HepG2 (cell line): Measurements from ENCODE around the gene BLOC1S4. TPM values are rescaled to one million over a fixed set of nuclear protein-coding genes. Genes with fewer than 3 reads are reported as not detected.

Experiments
- AHR ChIP-seq: IDR thresholded peaks from 2 replicates; pipeline ENCODE4 v1.6.1; 2018; ENCODE audit warnings: missing genetic modification reagents, missing compliant biosample characterization
- CBX5 ChIP-seq: sonication (generic); formaldehyde crosslinking; IDR thresholded peaks from 2 replicates; pipeline ENCODE4 v1.4.0; 2020; ENCODE audit warnings: missing genetic modification reagents, borderline replicate concordance
- IRF1 ChIP-seq: sonication (generic); formaldehyde crosslinking; IDR thresholded peaks from 2 replicates; pipeline ENCODE4 v1.4.0; 2020; ENCODE audit warnings: low read depth, mild to moderate bottlenecking, missing genetic modification reagents
- MBD4 ChIP-seq: IDR thresholded peaks from 2 replicates; pipeline ENCODE4 v1.6.1; 2012; ENCODE audit warnings: low read length, inconsistent platforms, borderline replicate concordance
- MYC ChIP-seq: sonication (generic); formaldehyde crosslinking; IDR thresholded peaks from 2 replicates; pipeline ENCODE4 v1.9.0; 2021; ENCODE audit warnings: missing genetic modification reagents, borderline replicate concordance
- PBX3 ChIP-seq: sonication (generic); formaldehyde crosslinking; IDR thresholded peaks from 2 replicates; pipeline ENCODE4 v1.8.1; 2023; ENCODE audit warnings: missing genetic modification reagents, inconsistent platforms, borderline replicate concordance
- THAP9 ChIP-seq: sonication (generic); formaldehyde crosslinking; IDR thresholded peaks from 2 replicates; pipeline ENCODE4; 2020; ENCODE audit warnings: missing genetic modification reagents, mild to moderate bottlenecking, borderline replicate concordance
- U2AF1 ChIP-seq: fragments of 200-400 bp; formaldehyde crosslinking; optimal IDR thresholded peaks from 2 replicates; pipeline ENCODE3; 2017; ENCODE audit warnings: mild to moderate bottlenecking, low read depth, low read length
- YEATS4 ChIP-seq: sonication (generic); formaldehyde crosslinking; IDR thresholded peaks from 2 replicates; pipeline ENCODE4 v1.4.0; 2020; ENCODE audit warnings: missing genetic modification reagents, borderline replicate concordance
- ZFP41 ChIP-seq: sonication (generic); formaldehyde crosslinking; IDR thresholded peaks from 2 replicates; pipeline ENCODE4 v1.4.0; 2020; ENCODE audit warnings: mild to moderate bottlenecking, missing genetic modification reagents, borderline replicate concordance
- ZFP62 ChIP-seq: sonication (generic); formaldehyde crosslinking; IDR thresholded peaks from 2 replicates; pipeline ENCODE4 v1.4.0; 2020; ENCODE audit warnings: missing genetic modification reagents
- ZNF597 ChIP-seq: sonication (generic); formaldehyde crosslinking; IDR thresholded peaks from 2 replicates; pipeline ENCODE4 v1.5.0; 2020; ENCODE audit warnings: missing genetic modification reagents
- ZNF674 ChIP-seq: sonication (generic); formaldehyde crosslinking; IDR thresholded peaks from 2 replicates; pipeline ENCODE4 v1.5.0; 2020; ENCODE audit warnings: low read depth, mild to moderate bottlenecking, missing genetic modification reagents
- polyA plus RNA-seq, 8 experiments: library from polyadenylated mRNA; depleted of rRNA in 3 of 8; stranded (reverse) in 7 of 8; unstranded in 1 of 8; fragments of >200 nt; fragmentation: Illumina TruSeq in 4 of 8; extraction: Trizol in 4 of 8; gene quantifications; 2 replicates each; pipeline versions ENCODE4 v1.2.1 to v1.2.3, GENCODE V29; 2011 to 2016; ENCODE audit warnings: low read depth in 4 of 8, missing spikeins in 1 of 8, mixed read lengths in 1 of 8; ENCODE audit not compliant: insufficient read depth in 1 of 8
- total RNA-seq, 5 experiments: library from RNA; depleted of rRNA; stranded (reverse); fragments of >200 nt; fragmentation: Illumina TruSeq; extraction: Trizol; gene quantifications; 2 replicates each; pipeline ENCODE4 v1.2.3, GENCODE V29; 2016; ENCODE audit warnings: low read depth in 1 of 5
- TF ChIP-seq, protein P1 (sequence below): sonication (generic); formaldehyde crosslinking; IDR thresholded peaks from 2 replicates; pipeline ENCODE4 v1.4.0; 2020; ENCODE audit warnings: mild to moderate bottlenecking, missing genetic modification reagents
- TF ChIP-seq, protein P2 (sequence below): IDR thresholded peaks from 2 replicates; pipeline ENCODE4 v1.6.1; 2016; ENCODE audit warnings: low read depth, control low read depth

Gene BLOC1S4
- total and polyA plus RNA-seq, 2 of the 13 experiments (the other 11 are each of a cell fraction or from before 2014, with no cell fraction given), result 15.5 to 20.9 TPM

DNA sequence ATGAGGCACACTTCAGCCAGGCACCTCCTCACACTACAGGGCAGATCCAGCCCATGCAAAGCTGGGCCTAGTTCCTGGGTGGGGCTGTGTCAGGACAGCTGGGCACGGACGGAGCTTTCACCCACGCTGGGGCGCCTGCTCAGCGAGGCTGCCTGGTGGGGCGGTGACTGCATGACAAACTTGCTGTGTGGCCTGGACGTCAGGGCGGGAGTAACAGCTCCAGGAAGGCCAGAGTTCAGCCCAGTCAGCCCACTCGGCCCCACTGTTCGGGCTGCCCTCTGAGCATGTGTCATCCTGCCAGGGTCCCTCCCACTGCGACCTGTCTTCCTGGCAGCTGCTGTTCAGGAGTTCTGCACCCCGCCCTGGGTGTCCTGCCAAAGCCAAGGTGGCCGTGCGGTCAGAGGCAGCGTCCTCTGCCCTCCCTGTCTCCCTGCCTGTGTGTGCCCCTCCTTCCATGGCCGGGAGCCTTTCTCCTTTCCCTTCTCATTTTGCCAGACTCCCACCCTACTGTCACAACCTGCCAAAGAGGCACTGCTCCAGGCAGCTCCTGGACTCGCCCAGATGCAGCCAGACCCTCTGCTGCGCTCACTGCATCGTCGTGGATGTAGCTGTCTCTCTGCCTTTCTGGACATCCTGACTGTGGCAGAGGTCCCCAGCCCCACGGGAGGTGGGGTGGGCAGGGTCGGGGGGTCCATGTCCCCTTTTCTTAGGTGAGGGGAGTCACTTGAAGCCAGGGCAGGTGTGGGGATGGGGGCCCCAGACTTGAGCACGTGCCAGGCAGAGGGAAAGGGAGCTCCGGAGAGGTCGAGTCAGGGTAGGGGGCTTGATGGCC is 33.6 kb downstream of the BLOC1S4 start (continued):
- peak; percentile 70 for TF ChIP-seq THAP9 (CRISPR knock-in tag)
- no peak for TF ChIP-seq IRF1 (CRISPR knock-in tag)
- no peak for TF ChIP-seq ZNF597 (CRISPR knock-in tag)
- peak; percentile 94 for TF ChIP-seq MYC
- TF ChIP-seq ZNF674, result no peak
- TF ChIP-seq ZFP62 (CRISPR knock-in tag), result no peak
- no peak for TF ChIP-seq U2AF1
- no peak for TF ChIP-seq MBD4
- no peak for TF ChIP-seq PBX3 (CRISPR knock-in tag)
- TF ChIP-seq CBX5, result peak; percentile 79; the same call in 1 of the 2 replicates
- 0 out of 2 replicates have a peak, but pooled peaks have one; percentile 65 for TF ChIP-seq ZFP41
- TF ChIP-seq, protein P1, sequence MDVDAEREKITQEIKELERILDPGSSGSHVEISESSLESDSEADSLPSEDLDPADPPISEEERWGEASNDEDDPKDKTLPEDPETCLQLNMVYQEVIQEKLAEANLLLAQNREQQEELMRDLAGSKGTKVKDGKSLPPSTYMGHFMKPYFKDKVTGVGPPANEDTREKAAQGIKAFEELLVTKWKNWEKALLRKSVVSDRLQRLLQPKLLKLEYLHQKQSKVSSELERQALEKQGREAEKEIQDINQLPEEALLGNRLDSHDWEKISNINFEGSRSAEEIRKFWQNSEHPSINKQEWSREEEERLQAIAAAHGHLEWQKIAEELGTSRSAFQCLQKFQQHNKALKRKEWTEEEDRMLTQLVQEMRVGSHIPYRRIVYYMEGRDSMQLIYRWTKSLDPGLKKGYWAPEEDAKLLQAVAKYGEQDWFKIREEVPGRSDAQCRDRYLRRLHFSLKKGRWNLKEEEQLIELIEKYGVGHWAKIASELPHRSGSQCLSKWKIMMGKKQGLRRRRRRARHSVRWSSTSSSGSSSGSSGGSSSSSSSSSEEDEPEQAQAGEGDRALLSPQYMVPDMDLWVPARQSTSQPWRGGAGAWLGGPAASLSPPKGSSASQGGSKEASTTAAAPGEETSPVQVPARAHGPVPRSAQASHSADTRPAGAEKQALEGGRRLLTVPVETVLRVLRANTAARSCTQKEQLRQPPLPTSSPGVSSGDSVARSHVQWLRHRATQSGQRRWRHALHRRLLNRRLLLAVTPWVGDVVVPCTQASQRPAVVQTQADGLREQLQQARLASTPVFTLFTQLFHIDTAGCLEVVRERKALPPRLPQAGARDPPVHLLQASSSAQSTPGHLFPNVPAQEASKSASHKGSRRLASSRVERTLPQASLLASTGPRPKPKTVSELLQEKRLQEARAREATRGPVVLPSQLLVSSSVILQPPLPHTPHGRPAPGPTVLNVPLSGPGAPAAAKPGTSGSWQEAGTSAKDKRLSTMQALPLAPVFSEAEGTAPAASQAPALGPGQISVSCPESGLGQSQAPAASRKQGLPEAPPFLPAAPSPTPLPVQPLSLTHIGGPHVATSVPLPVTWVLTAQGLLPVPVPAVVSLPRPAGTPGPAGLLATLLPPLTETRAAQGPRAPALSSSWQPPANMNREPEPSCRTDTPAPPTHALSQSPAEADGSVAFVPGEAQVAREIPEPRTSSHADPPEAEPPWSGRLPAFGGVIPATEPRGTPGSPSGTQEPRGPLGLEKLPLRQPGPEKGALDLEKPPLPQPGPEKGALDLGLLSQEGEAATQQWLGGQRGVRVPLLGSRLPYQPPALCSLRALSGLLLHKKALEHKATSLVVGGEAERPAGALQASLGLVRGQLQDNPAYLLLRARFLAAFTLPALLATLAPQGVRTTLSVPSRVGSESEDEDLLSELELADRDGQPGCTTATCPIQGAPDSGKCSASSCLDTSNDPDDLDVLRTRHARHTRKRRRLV, result 0 out of 2 replicates have a peak, but pooled peaks have one; percentile 59
- TF ChIP-seq, protein P2, sequence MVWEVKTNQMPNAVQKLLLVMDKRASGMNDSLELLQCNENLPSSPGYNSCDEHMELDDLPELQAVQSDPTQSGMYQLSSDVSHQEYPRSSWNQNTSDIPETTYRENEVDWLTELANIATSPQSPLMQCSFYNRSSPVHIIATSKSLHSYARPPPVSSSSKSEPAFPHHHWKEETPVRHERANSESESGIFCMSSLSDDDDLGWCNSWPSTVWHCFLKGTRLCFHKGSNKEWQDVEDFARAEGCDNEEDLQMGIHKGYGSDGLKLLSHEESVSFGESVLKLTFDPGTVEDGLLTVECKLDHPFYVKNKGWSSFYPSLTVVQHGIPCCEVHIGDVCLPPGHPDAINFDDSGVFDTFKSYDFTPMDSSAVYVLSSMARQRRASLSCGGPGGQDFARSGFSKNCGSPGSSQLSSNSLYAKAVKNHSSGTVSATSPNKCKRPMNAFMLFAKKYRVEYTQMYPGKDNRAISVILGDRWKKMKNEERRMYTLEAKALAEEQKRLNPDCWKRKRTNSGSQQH (CRISPR knock-in tag), result peak; percentile 45; the same call in 1 of the 2 replicates
- no peak for TF ChIP-seq AHR
- TF ChIP-seq YEATS4 (CRISPR knock-in tag), result peak; percentile 73
